22Rv1 (cell line): ENCODE measurements around the gene COL2A1.

Experiments used
- H3K27ac ChIP-seq: fragments of 450-650 bp; 2 replicates; pipeline ENCODE4 v1.5.1; 2017
- CTCF ChIP-seq: fragments of 450-650 bp; IDR thresholded peaks from 2 replicates; pipeline ENCODE4 v1.5.1; 2017; ENCODE audit warnings: mild to moderate bottlenecking
- ZFX ChIP-seq: fragments of 450-650 bp; IDR thresholded peaks from 2 replicates; pipeline ENCODE4 v1.6.1; 2017; ENCODE audit warnings: antibody characterized with exemption, borderline replicate concordance

COL2A1 gene

GRCh38 chr12:48045061-48045846 is 41.0 kb upstream of the COL2A1 start:
- H3K27ac ChIP-seq, result no peak overlapping the region
- no peak for TF ChIP-seq ZFX
- no peak for TF ChIP-seq CTCF

GRCh38 chr12:48044396-48044795 is 40.1 kb upstream of the COL2A1 start:
- no peak for TF ChIP-seq CTCF
- TF ChIP-seq ZFX, result no peak
- no peak overlapping the region for H3K27ac ChIP-seq

DNA sequence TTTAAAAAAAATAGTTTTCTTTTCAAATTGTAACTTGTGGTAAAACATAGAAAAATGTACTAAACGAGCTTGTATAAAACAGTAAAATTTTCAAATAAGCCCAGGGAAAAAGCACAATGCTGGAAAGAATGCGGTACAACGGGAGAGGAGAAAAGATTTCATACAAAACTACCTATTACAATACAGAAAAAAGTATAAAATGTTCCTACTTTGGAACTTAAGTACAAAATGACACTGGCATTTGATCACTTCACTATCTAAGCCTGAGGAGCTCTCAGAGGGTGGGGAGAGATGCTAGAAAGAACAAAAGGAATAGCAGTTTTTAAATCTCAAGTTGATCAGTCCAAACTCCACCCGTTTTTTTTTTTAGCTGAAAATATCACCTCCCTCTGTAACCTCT is 39.5 kb upstream of the COL2A1 start:
- TF ChIP-seq ZFX (no peak), CTCF (no peak)
- H3K27ac ChIP-seq, result no peak overlapping the region

DNA sequence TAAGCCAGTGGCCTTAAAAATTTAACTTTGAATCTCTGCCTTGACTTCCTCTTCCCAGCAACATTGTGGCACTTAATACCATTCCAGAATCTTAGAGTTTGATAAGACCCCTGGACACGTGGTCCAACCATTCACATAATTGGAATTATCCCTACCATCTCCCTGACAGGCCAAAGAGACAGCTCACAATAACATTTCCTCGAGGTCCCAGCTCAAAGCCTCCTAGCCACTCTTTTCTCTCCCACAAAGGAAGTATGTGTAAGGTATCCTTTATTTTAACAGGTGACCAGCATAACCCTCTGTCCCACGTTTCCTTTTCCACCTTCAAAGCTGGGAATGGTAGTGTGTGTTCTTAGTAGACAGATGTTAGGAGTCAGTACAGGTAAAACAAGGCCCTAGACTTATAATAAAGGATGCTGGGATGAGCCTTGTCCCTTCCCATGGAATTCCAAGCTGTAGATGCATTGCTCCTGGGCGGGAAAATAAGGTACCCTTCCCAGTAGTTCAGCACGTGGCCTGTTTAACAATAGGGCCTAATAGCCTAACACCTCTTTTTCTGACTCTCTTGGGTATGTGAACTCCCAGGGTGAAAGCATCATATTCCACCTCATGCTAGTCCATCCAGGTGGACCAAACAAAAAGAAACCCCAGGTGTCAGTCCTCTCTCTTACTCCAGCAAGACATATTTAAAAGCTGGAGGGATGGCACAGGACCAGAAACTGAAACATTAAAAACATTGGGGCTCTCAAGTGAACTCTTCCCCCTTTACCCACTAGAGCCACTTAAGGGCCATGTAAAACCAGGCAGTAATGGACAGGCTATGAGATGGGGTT is 37.5 kb upstream of the COL2A1 start:
- H3K27ac ChIP-seq, result no peak overlapping the region
- no peak for TF ChIP-seq CTCF
- no peak for TF ChIP-seq ZFX

DNA sequence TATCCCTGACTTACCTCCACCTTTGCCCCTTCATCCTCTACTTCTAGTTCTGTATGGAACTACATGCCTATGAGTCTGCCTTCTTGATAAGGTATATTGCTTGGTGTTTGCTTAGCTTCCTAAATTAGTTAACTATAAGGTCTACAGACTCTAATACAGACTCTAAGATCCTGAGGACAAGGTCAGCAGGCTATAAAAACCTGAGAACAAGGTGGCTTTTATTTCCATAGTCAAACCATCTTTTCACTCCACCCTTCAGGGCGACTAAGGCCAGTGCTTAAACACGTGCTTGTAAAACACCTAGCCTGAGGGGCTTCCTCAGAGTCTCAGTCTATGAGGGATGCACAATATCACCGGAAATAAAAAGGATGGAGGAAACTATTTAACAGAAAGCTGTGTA is 36.1 kb upstream of the COL2A1 start:
- no peak overlapping the region for H3K27ac ChIP-seq
- TF ChIP-seq CTCF, result no peak

- TF ChIP-seq CTCF (no peak), ZFX (no peak)
- H3K27ac ChIP-seq, result no peak overlapping the region
Observed at GRCh38 chr12:48039151-48039550, 34.9 kb upstream of the COL2A1 start.

- TF ChIP-seq ZFX (no peak), CTCF (no peak)
- H3K27ac ChIP-seq, result no peak overlapping the region
Observed at GRCh38 chr12:48038085-48038484, 33.8 kb upstream of the COL2A1 start.
